Measurements from ENCODE around the gene EXTL2.
A peak's percentile ranks its signal among the peaks of the same experiment; 100 is the strongest.
"Not testable (repeated sequence)": the region's sequence is repeated elsewhere in the genome, so short reads cannot be mapped to it uniquely, and the experiment has no call there.

EXTL2 gene

DNA sequence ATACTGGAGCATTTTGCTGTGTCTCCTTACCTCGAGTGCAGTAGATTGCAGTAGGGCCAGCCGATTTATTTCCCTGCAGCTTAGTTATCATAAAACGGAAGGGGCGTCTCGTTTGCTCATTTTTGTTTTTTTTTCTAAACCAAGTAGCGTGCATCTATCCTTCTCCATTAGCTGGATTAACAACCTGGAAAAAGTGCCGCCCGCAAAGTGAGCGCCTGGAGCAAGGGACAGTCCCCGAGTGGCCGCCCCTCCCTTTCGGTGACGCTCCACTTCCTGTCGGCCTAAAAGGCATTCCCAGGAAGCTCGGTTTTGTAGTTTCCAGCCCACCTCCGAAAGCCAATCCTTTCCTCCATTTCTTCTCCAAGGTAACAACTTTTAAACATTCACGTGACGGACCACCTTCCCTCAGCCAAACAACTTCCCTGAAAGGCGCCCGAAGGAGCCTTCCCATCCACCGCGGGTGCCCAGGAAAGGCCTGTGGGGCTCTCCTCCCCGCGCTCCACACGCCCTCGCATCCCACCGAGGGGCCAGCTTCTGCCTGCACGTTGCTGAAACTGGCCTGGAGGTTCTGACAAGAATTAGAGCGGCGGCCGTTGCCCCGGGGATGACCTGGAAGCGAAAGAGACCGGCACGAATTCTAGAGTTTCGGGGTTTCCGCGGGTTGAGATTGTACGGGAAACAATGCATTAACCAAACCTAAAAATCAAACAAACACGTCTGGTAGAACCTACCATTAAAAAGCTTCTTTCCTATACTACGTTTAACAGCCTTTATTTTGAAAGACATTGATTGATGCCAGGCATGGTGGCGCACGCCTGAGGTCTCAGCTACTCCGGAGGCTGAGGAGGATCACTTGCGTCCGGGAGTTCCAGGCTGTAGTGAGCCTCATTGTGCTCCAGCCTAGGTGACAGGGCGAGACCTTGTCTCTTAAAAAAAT lies at the start of gene EXTL2:
EXTL2 (minus strand) TSS at position 240 of the 937 bp plus-strand sequence. CDS start 6,085 bp downstream, outside the sequence.
- peak; percentile 73 for DNase-seq (ENCODE audit: low spot score)

GRCh38 chr1:100943533-100943932 lies 48.9 kb upstream of the EXTL2 start:
- no peak for DNase-seq (ENCODE audit: low spot score)

- no peak for DNase-seq (ENCODE audit: low spot score)
These were observed 47.8 kb upstream of the EXTL2 start for GRCh38 chr1:100942304-100943046.

GRCh38 chr1:100941580-100942216 lies 47.1 kb upstream of the EXTL2 start:
- DNase-seq (ENCODE audit: low spot score), result no peak

DNA sequence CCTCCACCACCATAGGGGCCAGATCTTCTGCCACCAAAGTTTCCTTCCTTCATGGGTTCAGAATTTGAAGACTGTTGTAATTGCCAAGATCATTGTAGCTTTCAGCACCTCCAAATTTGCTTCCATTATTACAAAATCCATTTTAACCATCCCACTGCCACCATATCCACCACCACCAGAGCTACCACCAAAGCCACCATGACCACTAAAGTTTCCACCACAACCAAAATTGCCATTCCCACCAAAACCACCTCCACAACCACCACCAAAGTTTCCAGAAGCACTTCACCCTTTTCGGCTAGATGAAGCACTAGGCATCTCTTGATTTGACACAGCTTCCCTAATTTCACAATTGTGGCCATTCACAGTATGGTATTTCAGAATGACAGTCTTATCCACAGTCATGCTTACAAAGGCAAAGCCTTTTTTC lies 46.5 kb upstream of the EXTL2 start:
- no peak for DNase-seq (ENCODE audit: low spot score)

DNA sequence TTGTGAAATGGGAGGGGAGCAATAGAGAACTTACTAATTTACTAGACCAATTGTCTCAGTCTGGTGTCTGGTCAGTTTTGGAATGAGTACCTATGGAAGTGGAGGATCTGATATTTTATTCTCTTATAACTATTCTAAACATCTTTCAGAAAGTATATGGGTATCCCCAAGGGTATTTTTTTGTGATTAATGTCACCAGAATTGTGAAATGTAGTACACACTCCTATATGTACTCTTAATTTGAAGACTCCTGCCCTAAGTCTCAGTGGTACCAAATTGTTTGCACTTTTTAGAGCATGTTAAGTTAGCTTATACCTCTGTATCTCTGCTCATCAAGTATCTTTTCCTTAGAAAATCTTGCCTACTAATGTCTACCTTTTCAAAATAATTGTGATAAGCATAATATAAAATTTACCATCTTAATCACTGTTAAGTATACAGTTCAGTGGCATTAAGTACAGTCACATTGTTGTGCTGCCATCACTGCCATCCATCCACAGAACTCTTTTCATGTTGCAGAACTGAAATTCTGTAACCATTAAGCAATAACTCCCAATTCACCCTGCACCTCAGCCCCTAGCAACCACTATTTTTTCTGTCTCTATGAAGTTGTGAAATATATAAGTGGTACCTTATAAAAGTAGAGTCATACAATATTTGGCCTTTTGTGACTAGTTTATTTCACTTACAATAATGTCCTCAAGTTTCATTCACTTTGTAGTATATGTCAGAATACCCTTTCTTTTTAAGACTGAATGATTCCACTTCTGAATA lies 41.7 kb upstream of the EXTL2 start:
- no peak for DNase-seq (ENCODE audit: low spot score)

DNA sequence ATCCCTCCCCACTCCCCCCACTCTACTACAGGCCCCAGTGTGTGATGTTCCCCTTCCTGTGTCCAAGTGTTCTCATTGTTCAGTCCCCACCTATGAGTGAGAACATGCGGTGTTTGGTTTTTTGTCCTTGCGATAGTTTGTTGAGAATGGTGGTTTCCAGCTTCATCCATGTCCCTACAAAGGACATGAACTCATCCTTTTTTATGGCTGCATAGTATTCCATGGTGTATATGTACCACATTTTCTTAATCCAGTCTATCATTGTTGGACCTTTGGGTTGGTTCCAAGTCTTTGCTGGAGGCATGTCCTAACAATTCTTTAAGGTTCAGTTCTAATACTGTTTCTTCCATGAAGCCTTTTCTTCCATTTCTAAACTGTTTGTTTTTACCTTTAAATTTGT lies 38.9 kb upstream of the EXTL2 start:
- DNase-seq (ENCODE audit: low spot score), result not testable (repeated sequence)

DNA sequence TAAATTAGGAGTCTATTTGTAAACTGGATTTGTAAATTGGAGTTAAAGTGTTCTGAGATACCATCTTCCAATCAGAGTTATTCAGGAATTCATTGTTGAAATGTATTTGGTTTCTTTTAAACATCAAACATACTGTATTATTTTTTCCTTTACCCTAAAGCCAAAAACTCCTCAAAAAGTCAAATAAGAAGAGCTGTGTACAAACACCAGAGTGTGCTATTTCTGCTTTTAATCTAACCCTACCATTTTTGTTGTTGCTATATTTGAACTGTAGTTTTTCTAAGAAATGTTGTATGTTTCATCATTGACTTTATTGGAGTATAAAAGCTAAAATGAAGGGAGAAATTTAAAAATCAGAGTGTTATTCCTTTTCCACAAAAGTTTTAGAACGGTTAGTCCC lies 37.1 kb upstream of the EXTL2 start:
- no peak for DNase-seq (ENCODE audit: low spot score)

GRCh38 chr1:100930494-100930893 lies 35.9 kb upstream of the EXTL2 start:
- DNase-seq (ENCODE audit: low spot score), result no peak

DNA sequence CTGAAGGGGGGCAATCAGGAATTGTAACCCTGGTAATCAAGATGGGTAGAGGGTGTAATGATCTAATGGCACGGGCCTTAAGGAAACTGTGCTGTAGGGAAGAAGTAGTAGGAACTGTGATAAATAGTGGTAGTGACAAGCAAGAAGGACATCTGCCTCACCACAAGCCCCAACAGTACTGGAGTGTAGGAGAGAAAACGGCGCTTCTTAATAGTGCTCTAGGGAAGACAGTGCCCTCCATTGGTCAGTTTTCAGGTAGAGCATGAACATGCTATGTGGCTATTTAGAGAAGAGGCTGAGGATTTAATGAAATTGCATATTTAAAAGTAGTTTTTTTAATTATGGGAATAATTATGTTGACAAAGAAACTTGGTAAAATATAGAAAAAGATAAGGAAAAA lies 33.5 kb upstream of the EXTL2 start:
- DNase-seq (ENCODE audit: low spot score), result no peak

DNA sequence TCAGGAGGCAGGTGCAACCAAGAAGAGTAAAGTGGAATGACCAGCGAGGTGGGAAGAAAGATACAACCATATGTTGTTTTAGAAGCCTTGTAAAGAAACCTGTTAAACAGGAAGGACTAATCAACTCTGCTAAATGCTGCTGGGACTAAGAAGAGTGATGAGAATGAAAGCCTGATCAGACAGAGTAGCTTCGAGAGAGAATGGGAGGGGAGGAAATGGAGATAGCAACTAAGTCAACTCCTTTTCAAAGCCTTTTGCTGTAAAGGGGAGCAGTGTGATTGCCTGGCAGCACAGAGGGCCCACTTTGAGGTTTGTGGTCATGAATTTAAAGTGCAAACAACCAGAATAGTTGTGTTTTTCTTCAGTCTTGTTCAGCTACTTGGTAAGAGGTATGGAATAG lies 32.6 kb upstream of the EXTL2 start:
- DNase-seq (ENCODE audit: low spot score), result no peak

DNA sequence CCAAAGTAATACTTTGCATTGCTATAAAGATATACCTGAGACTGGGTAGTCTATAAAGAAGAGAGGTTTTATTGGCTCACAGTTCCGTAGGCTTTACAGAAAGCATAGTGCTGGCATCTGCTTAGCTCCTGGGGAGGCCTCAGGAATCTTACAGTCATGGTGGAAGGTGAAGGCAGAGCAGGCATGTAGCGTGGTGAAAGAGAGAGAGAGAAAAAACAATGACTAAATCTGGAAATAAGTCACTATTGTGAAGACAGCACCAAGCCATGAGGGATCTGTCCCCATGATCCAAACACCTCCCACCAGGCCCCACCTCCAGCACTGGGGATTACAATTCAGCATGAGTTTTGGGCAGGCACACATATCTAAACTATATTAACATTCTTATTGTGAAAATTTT lies 31.6 kb upstream of the EXTL2 start:
- no peak for DNase-seq (ENCODE audit: low spot score)

- DNase-seq (ENCODE audit: low spot score), result no peak
These were observed 30.3 kb upstream of the EXTL2 start for GRCh38 chr1:100924991-100925390.

GRCh38 chr1:100924212-100924611 lies 29.6 kb upstream of the EXTL2 start:
- DNase-seq (ENCODE audit: low spot score), result no peak

- no peak for DNase-seq (ENCODE audit: low spot score)
These were observed 26.6 kb upstream of the EXTL2 start for GRCh38 chr1:100921110-100921706.

- no peak for DNase-seq (ENCODE audit: low spot score)
These were observed 17.4 kb upstream of the EXTL2 start for GRCh38 chr1:100912019-100912418.

GRCh38 chr1:100909018-100909417 lies 14.4 kb upstream of the EXTL2 start:
- DNase-seq (ENCODE audit: low spot score), result no peak

- no peak for DNase-seq (ENCODE audit: low spot score)
These were observed 13.2 kb upstream of the EXTL2 start for GRCh38 chr1:100907887-100908286.

GRCh38 chr1:100905181-100905580 lies 10.5 kb upstream of the EXTL2 start:
- no peak for DNase-seq (ENCODE audit: low spot score)

- no peak for DNase-seq (ENCODE audit: low spot score)
These were observed 9.9 kb upstream of the EXTL2 start for GRCh38 chr1:100904528-100904927.

GRCh38 chr1:100903777-100904176 lies 9.1 kb upstream of the EXTL2 start:
- DNase-seq (ENCODE audit: low spot score), result no peak
